HepG2 (cell line): ENCODE measurements around the gene NUAK1.

Source experiments
- FOXK1 ChIP-seq: sonication (generic); formaldehyde crosslinking; IDR thresholded peaks from 2 replicates; pipeline ENCODE4 v1.4.0; 2020; ENCODE audit warnings: low read depth, missing genetic modification reagents, borderline replicate concordance
- FOXP1 ChIP-seq, 2 experiments: fragments of 450-650 bp in 1 of 2; IDR thresholded peaks; 2 replicates each; pipeline ENCODE4 v1.6.1; 2017 to 2018; ENCODE audit warnings: antibody characterized with exemption in 1 of 2
- KDM6A ChIP-seq: IDR thresholded peaks from 2 replicates; pipeline ENCODE4 v1.6.1; 2016; ENCODE audit warnings: low read depth
- PBX2 ChIP-seq: IDR thresholded peaks from 2 replicates; pipeline ENCODE4 v1.6.1; 2016; ENCODE audit warnings: control low read depth
- PHB2 ChIP-seq: fragments of 450-650 bp; IDR thresholded peaks from 2 replicates; pipeline ENCODE4 v1.6.1; 2018; ENCODE audit not compliant: partially characterized antibody
- SYNCRIP ChIP-seq: fragments of 200-400 bp; formaldehyde crosslinking; IDR thresholded peaks from 2 replicates; pipeline ENCODE4 v1.6.1; 2018; ENCODE audit warnings: mild to moderate bottlenecking, low read depth, low read length; ENCODE audit not compliant: insufficient read depth

- no peak for TF ChIP-seq PBX2 (CRISPR knock-in tag)
- TF ChIP-seq SYNCRIP = no peak
- TF ChIP-seq PHB2 = no peak
- no peak for TF ChIP-seq FOXK1 (CRISPR knock-in tag)
- no peak for TF ChIP-seq KDM6A
- no peak for TF ChIP-seq FOXP1 (IDR thresholded peaks at IDR 0.05)
- no peak for TF ChIP-seq FOXP1 (CRISPR knock-in tag; IDR thresholded peaks at IDR 0.05)
Observed at GRCh38 chr12:106113446-106113823, 25.3 kb downstream of the NUAK1 start.
